MM.1S (cell line): Measurements from ENCODE around the gene SCLY.

ENCODE experiments used
- DNase-seq: peaks from one replicate; pipeline ENCODE4 v3.0.0-alpha.2; 2015
- H2AFZ ChIP-seq: fragments of 300-600 bp; sonication (generic); 2 replicates; pipeline ENCODE4 v1.6.0; 2016; ENCODE audit warnings: antibody characterized with exemption, low read length
- H3F3A ChIP-seq: fragments of 300-600 bp; sonication (generic); 2 replicates; pipeline ENCODE4 v1.6.1; 2016; ENCODE audit warnings: mild to moderate bottlenecking, antibody characterized with exemption, low read length, moderate library complexity, mixed read lengths; ENCODE audit not compliant: insufficient read depth
- H3K27ac ChIP-seq: fragments of 300-600 bp; sonication (generic); 2 replicates; pipeline ENCODE4 v1.5.1; 2016; ENCODE audit warnings: mild to moderate bottlenecking, low read length
- H3K27me3 ChIP-seq: fragments of 300-600 bp; sonication (generic); replicated peaks from 2 replicates; pipeline ENCODE4 v1.6.0; 2016; ENCODE audit warnings: low read length; ENCODE audit not compliant: insufficient read depth
- H3K36me3 ChIP-seq: fragments of 300-600 bp; sonication (generic); replicated peaks from 2 replicates; pipeline ENCODE4 v1.6.1; 2016; ENCODE audit warnings: mild to moderate bottlenecking, low read length, mixed read lengths; ENCODE audit not compliant: insufficient read depth
- H3K4me1 ChIP-seq: fragments of 300-600 bp; sonication (generic); 2 replicates; pipeline ENCODE4 v1.6.1; 2016; ENCODE audit warnings: low read length, mixed read lengths
- H3K4me2 ChIP-seq: fragments of 300-600 bp; sonication (generic); 2 replicates; pipeline ENCODE4 v1.6.0; 2016; ENCODE audit warnings: low read depth, low read length
- H3K4me3 ChIP-seq: fragments of 300-600 bp; sonication (generic); 2 replicates; pipeline ENCODE4 v1.5.1; 2016; ENCODE audit warnings: low read length, mixed read lengths
- H3K79me2 ChIP-seq: fragments of 300-600 bp; sonication (generic); 2 replicates; pipeline ENCODE4 v1.6.1; 2016; ENCODE audit warnings: mixed run types, low read length, mixed read lengths
- H3K9ac ChIP-seq: fragments of 300-600 bp; sonication (generic); 2 replicates; pipeline ENCODE4 v1.6.1; 2016; ENCODE audit warnings: low read length, mixed read lengths
- H3K9me2 ChIP-seq: fragments of 300-600 bp; sonication (generic); replicated peaks from 2 replicates; pipeline ENCODE4 v1.6.1; 2016; ENCODE audit warnings: mild to moderate bottlenecking, low read length, mixed read lengths; ENCODE audit not compliant: insufficient read depth
- H3K9me3 ChIP-seq: fragments of 300-600 bp; sonication (generic); replicated peaks from 2 replicates; pipeline ENCODE4 v1.6.1; 2016; ENCODE audit warnings: mild to moderate bottlenecking, low read length, mixed read lengths; ENCODE audit not compliant: insufficient read depth
- H4K20me1 ChIP-seq: fragments of 300-600 bp; sonication (generic); 2 replicates; pipeline ENCODE4 v1.6.1; 2016; ENCODE audit warnings: mild to moderate bottlenecking, low read length, moderate library complexity, mixed read lengths; ENCODE audit not compliant: insufficient read depth
- CTCF ChIP-seq: fragments of 300-600 bp; sonication (generic); IDR thresholded peaks from 2 replicates; pipeline ENCODE4 v1.5.1; 2016; ENCODE audit warnings: antibody characterized with exemption, low read length, mixed read lengths
- EZH2 ChIP-seq: fragments of 300-600 bp; sonication (generic); optimal IDR thresholded peaks from 2 replicates; pipeline ENCODE3; 2017; ENCODE audit warnings: low read depth, mild to moderate bottlenecking, antibody characterized with exemption, low read length, mixed read lengths
- EZH2phosphoT487 ChIP-seq: fragments of 300-600 bp; sonication (generic); IDR thresholded peaks from 2 replicates; pipeline ENCODE4 v1.6.1; 2018; ENCODE audit warnings: antibody characterized with exemption, low read length

The SCLY gene

GRCh38 chr2:238128061-238128440, 67.2 kb downstream of the SCLY start:
- Histone ChIP-seq H3F3A (no peaks in the 10 kb centered on the region), H3K79me2 (no peaks in the 10 kb centered on the region), H3K4me1 (no peaks in the 10 kb centered on the region), H3K9me3 (no peaks in the 10 kb centered on the region), H3K36me3 (no peaks in the 10 kb centered on the region), H4K20me1 (no peaks in the 10 kb centered on the region), H2AFZ (no peak overlapping the region), H3K9me2 (no peaks in the 10 kb centered on the region), H3K27ac (no peak overlapping the region), H3K27me3 (no peaks in the 10 kb centered on the region; the same call in 1 of the 2 replicates), H3K4me3 (no peak overlapping the region), H3K9ac (no peak overlapping the region), H3K4me2 (no peak overlapping the region)
- TF ChIP-seq CTCF (no peak), EZH2phosphoT487 (no peak), EZH2 (no peak)
- no peak for DNase-seq

GRCh38 chr2:238128534-238129001, 67.8 kb downstream of the SCLY start:
- TF ChIP-seq CTCF (no peak), EZH2 (no peak), EZH2phosphoT487 (no peak)
- H3K9me3 ChIP-seq = no peaks in the 10 kb centered on the region
- H3K4me1 ChIP-seq = no peaks in the 10 kb centered on the region
- no peak overlapping the region for H3K4me3 ChIP-seq
- H3F3A ChIP-seq = no peaks in the 10 kb centered on the region
- no peaks in the 10 kb centered on the region for H4K20me1 ChIP-seq
- no peak for DNase-seq
- H2AFZ ChIP-seq = no peak overlapping the region
- no peak overlapping the region for H3K27ac ChIP-seq
- H3K9me2 ChIP-seq = no peaks in the 10 kb centered on the region
- H3K9ac ChIP-seq = no peak overlapping the region
- no peaks in the 10 kb centered on the region for H3K36me3 ChIP-seq
- no peaks in the 10 kb centered on the region for H3K27me3 ChIP-seq
- no peak overlapping the region for H3K4me2 ChIP-seq
- no peaks in the 10 kb centered on the region for H3K79me2 ChIP-seq

GRCh38 chr2:238129166-238130010, 68.6 kb downstream of the SCLY start:
- H3K79me2 ChIP-seq = no peaks in the 10 kb centered on the region
- no peaks in the 10 kb centered on the region for H3F3A ChIP-seq
- no peak overlapping the region for H3K4me3 ChIP-seq
- H4K20me1 ChIP-seq = no peaks in the 10 kb centered on the region
- H3K4me2 ChIP-seq = no peak overlapping the region
- TF ChIP-seq CTCF (no peak), EZH2 (no peak), EZH2phosphoT487 (no peak)
- H3K9me2 ChIP-seq = no peaks in the 10 kb centered on the region
- DNase-seq = no peak
- no peaks in the 10 kb centered on the region for H3K4me1 ChIP-seq
- no peaks in the 10 kb centered on the region for H3K36me3 ChIP-seq
- no peak overlapping the region for H2AFZ ChIP-seq
- H3K27ac ChIP-seq = no peak overlapping the region
- H3K9ac ChIP-seq = no peak overlapping the region
- no peaks in the 10 kb centered on the region for H3K27me3 ChIP-seq
- no peaks in the 10 kb centered on the region for H3K9me3 ChIP-seq
